ENCODE data around the gene DDOST. TPM values are rescaled to one million over a fixed set of nuclear protein-coding genes. Genes with fewer than 3 reads are reported as not detected.
A peak's percentile ranks its signal among the peaks of the same experiment; 100 is the strongest.

DDOST gene
- polyA plus RNA-seq, 1 donor (not counting 4 experiments of a cell fraction or from before 2014, with no cell fraction given) = 263 TPM

GRCh38 chr1:20604678-20605077, 56.5 kb downstream of the DDOST start:
- Histone ChIP-seq H3K4me2 (ENCODE audit: control insufficient read depth, extremely low read depth, insufficient read depth, low read depth, low read length) (peak overlapping the region; percentile 50), H4K20me1 (ENCODE audit: control insufficient read depth, extremely low read depth, insufficient read depth, low read length) (no peaks in the 10 kb centered on the region), H3K79me2 (ENCODE audit: control insufficient read depth, insufficient read depth, low read length) (no peaks in the 10 kb centered on the region), H3K36me3 (ENCODE audit: control insufficient read depth in 2 of 2, extremely low read depth in 1 of 2, insufficient read depth in 2 of 2, low read length in 2 of 2) (peaks cover 0 to 8% of the 10 kb centered on the region in 2 experiments), H3K9ac (ENCODE audit: control insufficient read depth, extremely low read depth, insufficient read depth, low read length) (peak overlapping the region; percentile 19), H3K4me3 (ENCODE audit: control insufficient read depth in 2 of 3, extremely low read depth in 1 of 3, insufficient read depth in 2 of 3, low read depth in 1 of 3, low read length in 3 of 3) (peak overlapping the region in 1 of 3 experiments; percentile 14), H2AFZ (ENCODE audit: control insufficient read depth, low read length) (no peak overlapping the region), H3K4me1 (ENCODE audit: control insufficient read depth, extremely low read depth, insufficient read depth, low read length) (peaks cover 36% of the 10 kb centered on the region), H3K27ac (ENCODE audit: control insufficient read depth, insufficient read depth, low read length) (peak overlapping the region; percentile 78), H3K9me1 (ENCODE audit: control insufficient read depth, extremely low read depth, insufficient read depth, low read length) (peaks cover 4% of the 10 kb centered on the region), H3K9me3 (ENCODE audit: control insufficient read depth, low read depth, low read length) (no peaks in the 10 kb centered on the region), H3K27me3 (ENCODE audit: control insufficient read depth, extremely low read depth, insufficient read depth, low read length) (no peaks in the 10 kb centered on the region)
- TF ChIP-seq EZH2 (IDR thresholded peaks at IDR 0.05; ENCODE audit: low read length) = no peak
- no peak for TF ChIP-seq CTCF (optimal IDR thresholded peaks at IDR 0.05 in 1 of 3, IDR thresholded peaks at IDR 0.05 in 1 of 3, conservative IDR thresholded peaks at IDR 0.05 in 1 of 3; ENCODE audit: extremely low read depth in 1 of 3, insufficient read depth in 2 of 3, low read length in 3 of 3)
- FAIRE-seq (no peak), DNase-seq (ENCODE audit: low read depth, low spot score) (no peak)
- dilution Hi-C loops (cut with MboI; ENCODE audit: extremely low pct_ligation_motif_present, low sequenced_read_pairs) = no loop called here

DNA sequence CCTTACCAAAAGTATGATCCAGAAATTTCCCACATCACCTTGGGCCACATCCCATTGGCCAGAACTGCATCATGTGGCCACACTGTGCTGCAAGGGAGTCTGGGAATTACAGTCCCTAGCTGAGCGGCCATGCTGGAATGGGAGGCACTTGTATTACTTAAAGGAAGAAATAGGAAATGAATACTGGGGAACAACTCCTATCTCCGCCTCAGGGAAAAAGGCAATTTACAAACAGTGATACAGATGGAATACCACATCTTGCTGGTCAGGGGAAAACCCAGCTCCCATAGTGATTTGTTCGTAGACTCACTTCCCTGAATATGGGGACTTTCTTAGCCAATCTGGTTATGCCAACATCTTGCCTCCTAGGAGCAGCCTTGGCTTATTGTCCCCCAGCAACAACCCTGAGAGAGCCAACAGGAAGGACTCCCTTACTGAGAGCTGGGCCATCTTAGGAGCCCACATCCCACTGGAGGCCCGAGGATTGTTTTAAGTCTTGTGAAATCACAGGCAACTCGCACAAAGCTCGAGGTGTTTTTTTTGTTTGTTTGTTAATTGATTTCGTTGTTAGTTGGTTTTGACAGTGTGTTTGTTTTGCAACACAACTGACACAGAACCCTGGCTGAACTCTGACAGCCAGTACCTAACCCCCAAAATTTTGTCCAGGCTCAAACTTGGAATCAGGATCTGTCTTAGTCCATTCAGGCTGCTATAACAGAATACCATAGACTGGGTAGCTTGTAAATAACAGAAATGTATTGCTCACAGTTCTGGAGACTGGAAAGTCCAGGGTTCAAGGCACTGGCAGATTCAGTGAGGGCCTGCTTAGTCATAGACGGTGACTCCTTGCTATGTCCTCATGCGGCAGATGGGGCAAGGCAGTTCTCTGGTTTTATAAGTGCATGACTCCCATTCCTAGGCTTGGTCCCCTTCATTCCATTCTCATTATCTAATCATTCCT, 57.4 kb downstream of the DDOST start:
- FAIRE-seq = peak; percentile 89
- peak overlapping the region; percentile 39 for H3K9ac ChIP-seq (ENCODE audit: control insufficient read depth, extremely low read depth, insufficient read depth, low read length)
- dilution Hi-C loops (cut with MboI; ENCODE audit: extremely low pct_ligation_motif_present, low sequenced_read_pairs) = no loop called here
- no peak for TF ChIP-seq CTCF (optimal IDR thresholded peaks at IDR 0.05 in 1 of 3, IDR thresholded peaks at IDR 0.05 in 1 of 3, conservative IDR thresholded peaks at IDR 0.05 in 1 of 3; ENCODE audit: extremely low read depth in 1 of 3, insufficient read depth in 2 of 3, low read length in 3 of 3)
- no peak for TF ChIP-seq EZH2 (IDR thresholded peaks at IDR 0.05; ENCODE audit: low read length)
- peaks cover 0 to 5% of the 10 kb centered on the region in 2 experiments for H3K36me3 ChIP-seq (ENCODE audit: control insufficient read depth in 2 of 2, extremely low read depth in 1 of 2, insufficient read depth in 2 of 2, low read length in 2 of 2)
- H3K4me1 ChIP-seq (ENCODE audit: control insufficient read depth, extremely low read depth, insufficient read depth, low read length) = peaks cover 36% of the 10 kb centered on the region
- no peaks in the 10 kb centered on the region for H3K27me3 ChIP-seq (ENCODE audit: control insufficient read depth, extremely low read depth, insufficient read depth, low read length)
- H3K79me2 ChIP-seq (ENCODE audit: control insufficient read depth, insufficient read depth, low read length) = no peaks in the 10 kb centered on the region
- H2AFZ ChIP-seq (ENCODE audit: control insufficient read depth, low read length) = no peak overlapping the region
- peak overlapping the region; percentile 78 for H3K27ac ChIP-seq (ENCODE audit: control insufficient read depth, insufficient read depth, low read length)
- H3K4me3 ChIP-seq (ENCODE audit: control insufficient read depth in 2 of 3, extremely low read depth in 1 of 3, insufficient read depth in 2 of 3, low read depth in 1 of 3, low read length in 3 of 3) = no peak overlapping the region
- no peaks in the 10 kb centered on the region for H3K9me3 ChIP-seq (ENCODE audit: control insufficient read depth, low read depth, low read length)
- peak overlapping the region; percentile 50 for H3K4me2 ChIP-seq (ENCODE audit: control insufficient read depth, extremely low read depth, insufficient read depth, low read depth, low read length)
- H3K9me1 ChIP-seq (ENCODE audit: control insufficient read depth, extremely low read depth, insufficient read depth, low read length) = peaks cover 4% of the 10 kb centered on the region
- DNase-seq (ENCODE audit: low read depth, low spot score) = peak; percentile 76
- H4K20me1 ChIP-seq (ENCODE audit: control insufficient read depth, extremely low read depth, insufficient read depth, low read length) = no peaks in the 10 kb centered on the region

Data from keratinocyte (primary cell).